ENCODE data around the gene MCM3AP. TPM values are rescaled to one million over a fixed set of nuclear protein-coding genes. Genes with fewer than 3 reads are reported as not detected.

The MCM3AP gene
- total and polyA plus RNA-seq, 2 experiments from 2014 or later = 30.9 to 56.1 TPM

DNA sequence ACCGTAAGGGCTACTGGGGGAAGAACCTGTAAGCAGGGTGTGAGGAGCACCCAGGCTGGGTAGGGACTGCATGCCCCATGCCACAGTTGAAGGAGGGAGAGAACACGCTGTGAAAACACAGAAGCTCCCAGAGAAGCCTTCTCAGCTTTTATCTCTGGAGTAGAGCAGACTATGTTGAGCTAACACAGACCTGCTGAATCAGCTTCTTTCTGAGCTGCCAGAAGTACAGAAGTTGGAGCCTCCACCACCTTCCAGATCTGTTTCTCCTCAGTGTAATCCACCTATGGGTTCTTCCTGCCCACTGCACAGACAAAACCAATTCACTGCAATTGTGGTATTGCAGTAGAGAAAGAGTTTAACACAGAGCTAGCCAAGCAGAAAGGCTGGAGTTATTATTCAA is 6.2 kb upstream of the MCM3AP start:
- WGBS, 2 experiments (ENCODE audit: low coverage in 1 of 2, low lambda C conversion rate in 2 of 2, missing lambda C conversion rate in 2 of 2) = 97 to 100% methylated on average over 2 of the region's 2 CpGs
- Histone ChIP-seq H3K9me3 (ENCODE audit: low read depth) (no peaks in the 10 kb centered on the region), H3K27ac (no peak overlapping the region)

DNA sequence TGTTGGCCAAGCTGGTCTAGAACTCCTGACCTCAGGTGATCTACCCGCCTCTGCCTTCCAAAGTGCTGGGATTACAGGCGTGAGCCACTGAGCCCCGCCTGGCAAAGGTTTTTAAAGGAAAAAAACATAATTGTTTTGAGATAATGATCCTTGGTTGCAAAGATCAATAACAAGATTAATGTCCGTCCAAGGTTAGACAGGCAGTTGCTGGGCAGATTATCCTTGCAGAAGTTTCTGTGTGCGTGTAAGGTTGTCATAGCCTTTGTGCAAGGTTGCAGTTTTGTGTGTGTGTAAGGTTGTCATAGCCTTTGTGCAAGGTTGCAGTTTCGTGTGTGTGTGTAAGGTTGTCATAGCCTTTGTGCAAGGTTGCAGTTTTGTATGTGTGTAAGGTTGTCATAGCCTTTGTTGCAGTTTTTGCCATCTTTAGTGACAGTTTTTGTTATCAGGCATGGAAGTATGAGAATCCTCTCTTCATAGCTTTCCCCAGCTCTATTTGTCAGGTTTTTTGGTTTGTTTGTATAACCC is 4.3 kb upstream of the MCM3AP start:
- WGBS, 2 experiments (ENCODE audit: low coverage in 1 of 2, low lambda C conversion rate in 2 of 2, missing lambda C conversion rate in 2 of 2) = 88 to 89% methylated on average over 6 of the region's 6 CpGs

More for the DNA sequence above, 6.2 kb upstream of the MCM3AP start:
- Histone ChIP-seq H3K9me2 (ENCODE audit: insufficient read depth) (no peaks in the 10 kb centered on the region), H3F3A (ENCODE audit: insufficient read depth) (peaks cover 11% of the 10 kb centered on the region; the same call in 1 of the 2 replicates), H3K79me2 (ENCODE audit: insufficient read depth) (peaks cover 43% of the 10 kb centered on the region), H3K4me1 (ENCODE audit: insufficient read depth) (peaks cover 27% of the 10 kb centered on the region), H3K9ac (no peak overlapping the region), H2AFZ (no peak overlapping the region), H3K4me3 (no peak overlapping the region), H3K27me3 (replicated peaks; ENCODE audit: insufficient read depth) (no peaks in the 10 kb centered on the region), H3K36me3 (ENCODE audit: low read depth) (no peaks in the 10 kb centered on the region), H4K20me1 (ENCODE audit: insufficient read depth) (no peaks in the 10 kb centered on the region), H3K4me2 (ENCODE audit: unreplicated experiment) (no peak overlapping the region)
- in situ Hi-C loops (cut with MboI) = no loop called here
- TF ChIP-seq EZH2 (IDR thresholded peaks at IDR 0.05; ENCODE audit: insufficient read depth, poor library complexity, severe bottlenecking) (no peak), EZH2phosphoT487 (IDR thresholded peaks at IDR 0.05; ENCODE audit: insufficient read depth, low read depth) (no peak)
- no peak for DNase-seq

DNA sequence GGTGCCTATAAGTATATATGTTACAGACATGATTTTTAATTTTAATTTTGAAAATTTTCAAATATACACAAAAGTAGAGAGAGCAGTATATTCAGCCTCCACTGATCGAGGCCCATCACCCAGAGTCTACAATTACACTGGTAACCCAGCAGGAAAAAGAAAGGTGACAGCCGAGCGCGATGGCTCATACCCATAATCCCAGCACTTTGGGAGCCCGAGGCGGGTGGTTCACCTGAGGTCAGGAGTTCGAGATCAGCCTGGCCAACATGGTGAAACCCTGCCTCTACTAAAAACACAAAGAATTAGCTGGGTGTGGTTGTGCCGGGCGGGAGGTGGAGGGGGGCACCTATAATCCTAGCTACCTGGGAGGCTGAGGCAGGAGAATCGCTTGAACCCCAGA is 2.1 kb upstream of the MCM3AP start:
- Histone ChIP-seq H3K4me2 (ENCODE audit: unreplicated experiment) (peak overlapping the region; percentile 95), H3K9me3 (ENCODE audit: low read depth) (no peaks in the 10 kb centered on the region), H3K4me1 (ENCODE audit: insufficient read depth) (peaks cover 29% of the 10 kb centered on the region), H3K36me3 (ENCODE audit: low read depth) (peaks cover 5% of the 10 kb centered on the region; the same call in 1 of the 2 replicates), H3K4me3 (peak overlapping the region; percentile 90), H3F3A (ENCODE audit: insufficient read depth) (peaks cover 25% of the 10 kb centered on the region), H4K20me1 (ENCODE audit: insufficient read depth) (no peaks in the 10 kb centered on the region), H3K27ac (peak overlapping the region; percentile 76), H3K27me3 (replicated peaks; ENCODE audit: insufficient read depth) (no peaks in the 10 kb centered on the region), H3K9me2 (ENCODE audit: insufficient read depth) (no peaks in the 10 kb centered on the region), H3K79me2 (ENCODE audit: insufficient read depth) (peaks cover 72% of the 10 kb centered on the region), H3K9ac (peak overlapping the region; percentile 88), H2AFZ (peak overlapping the region; percentile 96)
- TF ChIP-seq EZH2 (IDR thresholded peaks at IDR 0.05; ENCODE audit: insufficient read depth, poor library complexity, severe bottlenecking) (no peak), EZH2phosphoT487 (IDR thresholded peaks at IDR 0.05; ENCODE audit: insufficient read depth, low read depth) (no peak)
- 95 to 98% methylated on average over 10 of the region's 10 CpGs for WGBS, 2 experiments (ENCODE audit: low coverage in 1 of 2, low lambda C conversion rate in 2 of 2, missing lambda C conversion rate in 2 of 2)
- in situ Hi-C loops (cut with MboI) = no loop called here
- no peak for DNase-seq

More for the DNA sequence above, 4.3 kb upstream of the MCM3AP start:
- Histone ChIP-seq H3K4me1 (ENCODE audit: insufficient read depth) (peaks cover 13% of the 10 kb centered on the region), H3K4me3 (no peak overlapping the region), H3F3A (ENCODE audit: insufficient read depth) (peaks cover 20% of the 10 kb centered on the region), H2AFZ (no peak overlapping the region), H3K4me2 (ENCODE audit: unreplicated experiment) (no peak overlapping the region), H3K9me3 (ENCODE audit: low read depth) (no peaks in the 10 kb centered on the region), H3K27ac (no peak overlapping the region), H3K27me3 (replicated peaks; ENCODE audit: insufficient read depth) (no peaks in the 10 kb centered on the region), H3K79me2 (ENCODE audit: insufficient read depth) (peaks cover 51% of the 10 kb centered on the region), H4K20me1 (ENCODE audit: insufficient read depth) (no peaks in the 10 kb centered on the region), H3K36me3 (ENCODE audit: low read depth) (no peaks in the 10 kb centered on the region), H3K9ac (no peak overlapping the region), H3K9me2 (ENCODE audit: insufficient read depth) (no peaks in the 10 kb centered on the region)
- TF ChIP-seq EZH2phosphoT487 (IDR thresholded peaks at IDR 0.05; ENCODE audit: insufficient read depth, low read depth) = no peak
- DNase-seq = no peak
- in situ Hi-C loops (cut with MboI) = no loop called here

DNA sequence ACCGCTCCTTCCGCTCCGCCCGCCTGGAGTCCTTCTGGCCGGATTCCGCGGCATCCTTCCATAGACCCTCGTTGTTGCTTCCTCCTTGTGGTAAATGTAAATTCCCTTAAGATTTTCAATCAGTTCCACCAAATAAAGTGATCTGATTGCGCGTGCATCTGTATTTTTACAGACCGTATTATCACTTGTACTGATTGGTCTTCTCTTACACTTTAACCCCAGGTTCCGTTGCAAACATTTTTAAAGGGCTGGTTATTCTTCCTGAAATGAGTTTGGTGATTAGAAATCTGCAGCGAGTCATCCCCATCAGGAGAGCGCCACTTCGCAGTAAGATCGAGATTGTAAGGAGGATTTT is 1.2 kb upstream of the MCM3AP start:
- peak; percentile 87 for DNase-seq
- H3K27me3 ChIP-seq (replicated peaks; ENCODE audit: insufficient read depth) = no peaks in the 10 kb centered on the region
- H3K9me3 ChIP-seq (ENCODE audit: low read depth) = no peaks in the 10 kb centered on the region
- peaks cover 10% of the 10 kb centered on the region; the same call in 1 of the 2 replicates for H3K36me3 ChIP-seq (ENCODE audit: low read depth)
- peak overlapping the region; percentile 95 for H3K4me2 ChIP-seq (ENCODE audit: unreplicated experiment)
- H3K9ac ChIP-seq = peak overlapping the region; percentile 88
- peak overlapping the region; percentile 76 for H3K27ac ChIP-seq
- H3K4me1 ChIP-seq (ENCODE audit: insufficient read depth) = peaks cover 37% of the 10 kb centered on the region
- H4K20me1 ChIP-seq (ENCODE audit: insufficient read depth) = no peaks in the 10 kb centered on the region
- in situ Hi-C loops (cut with MboI) = no loop called here
- H3K9me2 ChIP-seq (ENCODE audit: insufficient read depth) = no peaks in the 10 kb centered on the region
- H3K79me2 ChIP-seq (ENCODE audit: insufficient read depth) = peaks cover 82% of the 10 kb centered on the region
- H2AFZ ChIP-seq = peak overlapping the region; percentile 96
- peaks cover 25% of the 10 kb centered on the region for H3F3A ChIP-seq (ENCODE audit: insufficient read depth)
- peak overlapping the region; percentile 90 for H3K4me3 ChIP-seq
- 1% methylated on average over 16 of the region's 16 CpGs for WGBS, 2 experiments (ENCODE audit: low coverage in 1 of 2, low lambda C conversion rate in 2 of 2, missing lambda C conversion rate in 2 of 2)
- TF ChIP-seq EZH2phosphoT487 (IDR thresholded peaks at IDR 0.05; ENCODE audit: insufficient read depth, low read depth) = no peak
- TF ChIP-seq EZH2 (IDR thresholded peaks at IDR 0.05; ENCODE audit: insufficient read depth, poor library complexity, severe bottlenecking) = no peak
